HFF-Myc (cell line): ENCODE measurements around the gene RCBTB1.

Experiments
- DNase-seq: peaks from one replicate; pipeline ENCODE4 v3.0.0-alpha.2; 2011; ENCODE audit warnings: low read depth; ENCODE audit errors: extremely low read depth
- H3K4me3 ChIP-seq: replicated peaks from 2 replicates; pipeline ENCODE4 v1.5.1; 2011; ENCODE audit warnings: low read depth, mild to moderate bottlenecking, control low read depth, low read length
- CTCF ChIP-seq: IDR thresholded peaks from 2 replicates; pipeline ENCODE4 v1.5.1; 2012; ENCODE audit warnings: mild to moderate bottlenecking, low read depth, low read length, control low read depth; ENCODE audit errors: missing control alignments

RCBTB1 gene

GRCh38 chr13:49627831-49628652, 42.7 kb upstream of the RCBTB1 start, which contains the start of gene ARL11:
ARL11 (plus strand) TSS chr13:49628507; CDS start chr13:49630448, 1,941 bp downstream.
- H3K4me3 ChIP-seq: no peak within 1 kb of the TSS

GRCh38 chr13:49625392-49626079, 40.2 kb upstream of the RCBTB1 start:
- H3K4me3 ChIP-seq: no peak overlapping the region
- TF ChIP-seq CTCF: no peak
- no peak for DNase-seq

More at GRCh38 chr13:49627831-49628652, 42.7 kb upstream of the RCBTB1 start, which contains the start of gene ARL11:
- TF ChIP-seq CTCF: no peak
- DNase-seq: no peak

DNA sequence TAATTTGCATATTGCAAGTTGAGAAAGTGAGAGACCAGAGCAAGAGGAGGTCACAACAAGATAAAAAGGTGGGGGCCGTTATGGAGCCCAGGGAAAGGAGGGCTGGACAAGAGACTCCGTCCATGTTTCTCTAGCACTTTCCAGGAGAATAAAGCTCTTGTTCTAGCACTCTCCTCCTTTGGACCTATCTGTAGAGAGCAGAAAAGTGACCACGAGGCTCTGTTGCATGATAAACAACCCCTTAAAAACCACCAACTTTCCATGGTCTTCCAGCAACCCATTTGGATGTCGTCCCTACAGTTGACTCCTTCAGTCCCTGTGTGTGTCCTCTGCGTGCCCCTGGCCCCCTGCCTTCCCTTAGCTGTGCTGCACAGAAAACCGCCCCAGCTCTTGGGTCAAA, 38.9 kb upstream of the RCBTB1 start:
- no peak overlapping the region for H3K4me3 ChIP-seq
- DNase-seq: no peak
- TF ChIP-seq CTCF: no peak

DNA sequence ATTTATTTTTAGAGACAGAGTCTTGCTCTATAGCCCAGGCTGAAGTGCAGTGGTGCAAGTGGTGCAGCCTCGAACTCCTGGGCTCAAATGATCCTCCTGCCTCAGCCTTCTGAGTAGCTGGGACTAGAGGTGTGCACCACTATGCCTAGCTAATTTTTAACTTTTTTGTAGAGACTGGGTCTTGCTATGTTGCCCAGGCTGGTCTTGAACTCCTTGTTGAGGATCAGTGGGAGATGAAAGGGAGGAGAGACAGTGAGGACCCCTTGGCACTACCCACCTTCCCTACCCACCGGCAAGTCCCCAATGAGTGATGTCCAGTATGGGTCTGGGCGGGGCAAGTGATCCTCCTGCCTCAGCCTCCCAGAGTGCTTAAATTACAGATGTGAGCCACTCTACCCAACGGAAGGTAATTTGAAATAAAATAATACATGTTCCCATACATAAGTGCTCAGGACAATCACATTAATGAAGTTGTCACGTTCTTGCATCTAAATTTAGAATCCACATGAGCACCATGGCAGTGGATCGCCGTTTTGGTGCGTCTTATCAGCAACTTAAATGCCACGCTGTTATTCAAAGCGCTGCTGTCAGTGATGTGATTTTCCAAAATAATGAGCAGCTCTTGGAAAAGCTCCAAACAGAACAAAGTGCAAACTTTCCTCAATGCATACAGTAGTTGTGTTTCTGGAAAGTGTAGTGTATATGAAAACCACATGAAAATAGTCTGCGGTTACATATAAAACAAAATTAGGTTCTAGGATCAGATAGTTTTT, 37.0 kb upstream of the RCBTB1 start:
- no peak overlapping the region for H3K4me3 ChIP-seq
- DNase-seq: no peak
- no peak for TF ChIP-seq CTCF

DNA sequence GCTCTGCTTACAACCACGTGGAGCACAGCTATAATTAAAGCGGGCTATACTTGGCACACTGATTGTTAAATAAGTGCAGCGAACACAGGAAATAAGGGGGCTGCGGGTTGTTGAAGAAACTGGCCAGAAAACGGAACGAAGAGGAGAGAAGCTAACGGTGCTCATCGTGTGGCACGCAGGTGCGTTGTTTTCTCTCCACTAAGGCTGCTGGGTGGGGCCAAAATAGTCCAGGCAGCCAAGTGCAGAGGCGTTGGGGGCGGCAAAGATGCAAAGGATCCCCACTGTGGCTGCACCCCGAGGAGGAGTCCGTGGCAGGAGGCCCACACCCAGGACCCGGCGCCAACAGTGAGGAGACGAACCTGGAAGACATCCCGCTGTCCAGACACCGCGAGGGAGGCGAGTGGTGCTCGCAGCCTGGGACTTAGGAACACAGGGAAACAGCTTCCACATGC, 34.8 kb upstream of the RCBTB1 start:
- H3K4me3 ChIP-seq: peak overlapping the region; percentile 38
- DNase-seq: no peak

More for the DNA sequence above, 34.8 kb upstream of the RCBTB1 start:
- TF ChIP-seq CTCF: no peak
